Measurements from ENCODE around the gene ARL1.

GRCh38 chr12:101379149-101379548 is 28.4 kb downstream of the ARL1 start:
- TF ChIP-seq, protein P1, sequence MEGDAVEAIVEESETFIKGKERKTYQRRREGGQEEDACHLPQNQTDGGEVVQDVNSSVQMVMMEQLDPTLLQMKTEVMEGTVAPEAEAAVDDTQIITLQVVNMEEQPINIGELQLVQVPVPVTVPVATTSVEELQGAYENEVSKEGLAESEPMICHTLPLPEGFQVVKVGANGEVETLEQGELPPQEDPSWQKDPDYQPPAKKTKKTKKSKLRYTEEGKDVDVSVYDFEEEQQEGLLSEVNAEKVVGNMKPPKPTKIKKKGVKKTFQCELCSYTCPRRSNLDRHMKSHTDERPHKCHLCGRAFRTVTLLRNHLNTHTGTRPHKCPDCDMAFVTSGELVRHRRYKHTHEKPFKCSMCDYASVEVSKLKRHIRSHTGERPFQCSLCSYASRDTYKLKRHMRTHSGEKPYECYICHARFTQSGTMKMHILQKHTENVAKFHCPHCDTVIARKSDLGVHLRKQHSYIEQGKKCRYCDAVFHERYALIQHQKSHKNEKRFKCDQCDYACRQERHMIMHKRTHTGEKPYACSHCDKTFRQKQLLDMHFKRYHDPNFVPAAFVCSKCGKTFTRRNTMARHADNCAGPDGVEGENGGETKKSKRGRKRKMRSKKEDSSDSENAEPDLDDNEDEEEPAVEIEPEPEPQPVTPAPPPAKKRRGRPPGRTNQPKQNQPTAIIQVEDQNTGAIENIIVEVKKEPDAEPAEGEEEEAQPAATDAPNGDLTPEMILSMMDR (IDR thresholded peaks at IDR 0.05 in 8 of 11, conservative IDR thresholded peaks at IDR 0.05 in 3 of 11): no peak
- TF ChIP-seq POLR2A (IDR thresholded peaks at IDR 0.05): no peak

Measured in spleen (tissue), 7 donors.